Mesangial cell (primary cell): Measurements from ENCODE around the gene TMEM126A. TPM values are rescaled to one million over a fixed set of nuclear protein-coding genes. Genes with fewer than 3 reads are reported as not detected.

Experiments
- total RNA-seq: library from RNA; depleted of rRNA; stranded (reverse); fragments of >200 nt; gene quantifications from 2 replicates; pipeline ENCODE4 v1.2.3, GENCODE V29; 2015

The TMEM126A gene
- total RNA-seq, result 13.3 and 26.9 TPM in 2 replicates

GRCh38 chr11:85647604-85648299 lies at the start of gene TMEM126A:
Gene TMEM126A, plus strand, starts transcription at chr11:85647967. Its CDS starts 2,289 bp downstream, at chr11:85650256.

GRCh38 chr11:85627332-85627997 lies 20.3 kb upstream of the TMEM126A start, which contains the start of gene DLG2:
Gene DLG2, minus strand, starts transcription at chr11:85627344.

GRCh38 chr11:85627998-85628770 lies 19.6 kb upstream of the TMEM126A start, which contains the start of gene TMEM126B:
Gene TMEM126B, plus strand, starts transcription at chr11:85628593. Its CDS starts 15 bp downstream, at chr11:85628608.

DNA sequence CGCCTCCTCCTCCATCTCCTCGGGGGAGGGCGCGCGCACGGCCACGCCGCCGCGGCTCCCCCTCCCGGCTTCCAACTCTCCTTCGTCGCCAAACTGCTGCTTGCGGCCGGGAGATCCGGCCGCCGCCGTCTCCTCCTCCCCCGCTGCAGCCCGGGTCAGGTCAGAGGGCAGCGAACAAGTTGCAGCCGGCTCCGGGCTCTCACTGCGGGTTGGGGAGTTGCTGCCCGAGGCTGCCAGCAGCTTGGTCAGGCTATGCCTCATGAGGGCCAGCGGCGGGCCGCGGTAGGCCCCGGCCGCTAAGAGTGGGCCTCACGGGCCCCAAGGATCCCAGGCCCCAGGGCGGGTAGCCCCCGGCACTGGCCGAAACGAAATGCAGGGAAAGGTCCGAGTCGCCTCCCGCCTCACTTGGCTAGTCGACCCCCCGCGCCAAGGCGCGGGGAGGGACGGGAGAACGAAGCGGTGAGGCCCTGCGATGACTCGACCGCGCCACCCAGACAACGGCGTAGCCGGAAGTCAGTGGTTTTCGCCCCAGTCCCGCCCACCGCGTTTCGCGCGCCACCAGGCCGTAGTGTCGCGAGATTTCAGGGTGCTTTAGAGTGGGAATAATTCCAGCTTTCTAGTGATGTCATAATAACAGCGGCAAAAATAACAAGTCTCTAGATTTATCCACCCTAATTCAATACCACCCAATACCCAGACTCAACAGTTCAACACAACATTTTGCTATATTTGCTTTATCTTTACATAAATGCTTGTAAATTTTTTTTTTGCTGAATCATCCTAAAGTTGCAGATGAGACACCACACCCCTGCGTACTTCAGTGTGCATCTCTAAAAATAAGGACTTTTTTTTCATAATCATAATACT lies 17.1 kb downstream of the TMEM126A start, which contains the start of gene CREBZF:
CREBZF (minus strand) TSS at position 515 of the 867 bp plus-strand sequence; CDS start at position 261, 254 bp downstream.

GRCh38 chr11:85685820-85686459 lies 38.2 kb downstream of the TMEM126A start, which contains the start of gene CCDC89:
Gene CCDC89, minus strand, starts transcription at chr11:85686195. Its CDS starts 65 bp downstream, at chr11:85686130.

Other genes starting within 250 kb of the TMEM126A start
- gene DLG2, start 20.6 kb upstream of the TMEM126A start, total RNA-seq, result 0.16 and 0.51 TPM in 2 replicates
- gene TMEM126B, start 19.4 kb upstream of the TMEM126A start, total RNA-seq, result 34.0 and 57.2 TPM in 2 replicates
- gene CREBZF, start 17.2 kb downstream of the TMEM126A start, total RNA-seq, result 16.0 and 24.2 TPM in 2 replicates
- 0.25 and 1.3 TPM in 2 replicates for gene CCDC89, start 38.2 kb downstream of the TMEM126A start, total RNA-seq
- gene SYTL2, start 163.2 kb downstream of the TMEM126A start, total RNA-seq, result 2.6 and 13.3 TPM in 2 replicates
- gene CCDC83, start 207.4 kb downstream of the TMEM126A start, total RNA-seq, result not detected in 2 replicates